HepG2 (cell line): ENCODE data around the gene TLCD5. TPM values are rescaled to one million over a fixed set of nuclear protein-coding genes. Genes with fewer than 3 reads are reported as not detected.

Experiments
- ATAC-seq: fragments of 200-7000 bp; cut with Tn5 transposase; 3 replicates; pipeline ENCODE4 v1.9.1; 2020; ENCODE audit warnings: mild to moderate bottlenecking, moderate library complexity
- BruUV-seq: library from RNA; stranded (reverse); fragments of 400-500 nt; replicated peaks from 2 replicates; lab custom pipeline; 2021; lab: Mats Ljungman, UMichigan
- CTCF ChIA-PET: fragments of 300-600 bp; formaldehyde crosslinking; extraction: SDS; loops from one replicate; lab custom pipeline; 2021; ENCODE audit warnings: low total read pairs, inconsistent platforms, low intra/inter-chr PET ratio; lab: Yijun Ruan, JAX
- POLR2A ChIA-PET: fragments of 350-600 bp; sonication (Branson Sonifier 250); formaldehyde crosslinking; loops from one replicate; lab custom pipeline; 2020; ENCODE audit warnings: antibody characterized with exemption, inconsistent platforms; lab: Yijun Ruan, JAX
- DNase-seq: peaks from one replicate; pipeline ENCODE4 v3.0.0-alpha.2; 2015; ENCODE audit warnings: low spot score
- FAIRE-seq: peaks from 3 replicates; lab custom pipeline; 2011; peaks lifted over from hg19 to GRCh38; lab: Jason Lieb, UNC
- H2AFZ ChIP-seq: one replicate; pipeline ENCODE4 v1.6.1; 2011; ENCODE audit warnings: low read length, inconsistent platforms
- H3K27ac ChIP-seq: fragments of 300-600 bp; 3 replicates; pipeline ENCODE4 v1.8.0; 2011; ENCODE audit warnings: mixed run types, mild to moderate bottlenecking, mixed read lengths, low read length, inconsistent platforms; ENCODE audit not compliant: insufficient read depth; ENCODE audit errors: extremely low read length
- H3K27me3 ChIP-seq, 2 experiments: fragments of 200-600 bp in 1 of 2; 2 replicates in 1 of 2; 3 replicates in 1 of 2; pipeline versions ENCODE4 v1.6.0 to v1.8.0; 2011; ENCODE audit warnings: low read length in 2 of 2, mild to moderate bottlenecking in 2 of 2, moderate library complexity in 2 of 2, inconsistent platforms in 1 of 2; ENCODE audit not compliant: insufficient read depth in 2 of 2, control insufficient read depth in 1 of 2
- H3K36me3 ChIP-seq, 2 experiments: fragments of 200-600 bp in 1 of 2; replicated peaks in 1 of 2; 2 replicates in 1 of 2; 3 replicates in 1 of 2; pipeline versions ENCODE4 v1.5.1 to v1.8.0; 2011; ENCODE audit warnings: low read length in 2 of 2, inconsistent platforms in 1 of 2; ENCODE audit not compliant: insufficient read depth in 2 of 2, control insufficient read depth in 1 of 2
- H3K4me1 ChIP-seq: 2 replicates; pipeline ENCODE4 v1.5.1; 2012; ENCODE audit warnings: low read length, inconsistent platforms; ENCODE audit not compliant: insufficient read depth
- H3K4me2 ChIP-seq: 2 replicates; pipeline ENCODE4 v1.6.0; 2011; ENCODE audit warnings: low read depth, low read length, inconsistent platforms
- H3K4me3 ChIP-seq, 3 experiments: fragments of 200-600 bp in 1 of 3; sonication (generic), shearing (Covaris generic) in 1 of 3; replicated peaks in 1 of 3; 2 replicates each; pipeline ENCODE4 v1.5.1; 2011 to 2016; ENCODE audit warnings: low read length in 3 of 3, inconsistent platforms in 2 of 3, low read depth in 2 of 3, mild to moderate bottlenecking in 2 of 3, control low read depth in 1 of 3, mixed read lengths in 1 of 3; ENCODE audit not compliant: insufficient read depth in 1 of 3
- H3K79me2 ChIP-seq: one replicate; pipeline ENCODE4 v1.6.1; 2011; ENCODE audit warnings: low read length, inconsistent platforms; ENCODE audit not compliant: insufficient read depth
- H3K9ac ChIP-seq: 2 replicates; pipeline ENCODE4 v1.6.0; 2011; ENCODE audit warnings: mild to moderate bottlenecking, low read depth, low read length, inconsistent platforms; ENCODE audit not compliant: insufficient read depth
- H3K9me3 ChIP-seq: 2 replicates; pipeline ENCODE4 v1.5.1; 2012; ENCODE audit warnings: mild to moderate bottlenecking, low read length
- H4K20me1 ChIP-seq: 2 replicates; pipeline ENCODE4 v1.6.0; 2011; ENCODE audit warnings: inconsistent platforms, mild to moderate bottlenecking, low read length, moderate library complexity; ENCODE audit not compliant: insufficient read depth
- CCAR2 ChIP-seq: fragments of 200-400 bp; formaldehyde crosslinking; optimal IDR thresholded peaks from 2 replicates; pipeline ENCODE3; 2018; ENCODE audit warnings: low read depth, mild to moderate bottlenecking, low read length, moderate library complexity
- EP300 ChIP-seq, 3 experiments: sonication (generic) in 1 of 3; formaldehyde crosslinking in 1 of 3; IDR thresholded peaks; 2 replicates each; pipeline versions ENCODE4 v1.5.1 to v1.6.1; 2011 to 2020; ENCODE audit warnings: low read depth in 2 of 3, low read length in 2 of 3, borderline replicate concordance in 1 of 3, improper control_type of control experiment in 1 of 3, mild to moderate bottlenecking in 1 of 3, missing genetic modification reagents in 1 of 3, moderate library complexity in 1 of 3
- MAF1 ChIP-seq: sonication (generic); formaldehyde crosslinking; IDR thresholded peaks from 2 replicates; pipeline ENCODE4 v1.5.0; 2020; ENCODE audit warnings: missing genetic modification reagents, borderline replicate concordance
- MAFK ChIP-seq, 2 experiments: IDR thresholded peaks in 1 of 2; conservative IDR thresholded peaks in 1 of 2; 2 replicates each; pipeline ENCODE4 v1.6.1; 2011; ENCODE audit warnings: improper control_type of control experiment in 2 of 2, low read length in 2 of 2
- MBNL3 ChIP-seq: fragments of 250-450 bp; sonication (Bioruptor Pico); conservative IDR thresholded peaks from 2 replicates; pipeline ENCODE4 v1.8.0; 2022; ENCODE audit warnings: mild to moderate bottlenecking, inconsistent platforms
- MZF1 ChIP-seq: sonication (generic); formaldehyde crosslinking; IDR thresholded peaks from 2 replicates; pipeline ENCODE4 v1.8.1; 2023; ENCODE audit warnings: mild to moderate bottlenecking, missing genetic modification reagents, borderline replicate concordance
- NFATC3 ChIP-seq: sonication (generic); formaldehyde crosslinking; IDR thresholded peaks from 2 replicates; pipeline ENCODE4 v1.5.1; 2020; ENCODE audit warnings: mild to moderate bottlenecking, missing genetic modification reagents
- NFRKB ChIP-seq: fragments of 450-650 bp; IDR thresholded peaks from 2 replicates; pipeline ENCODE4 v1.6.1; 2017
- REPIN1 ChIP-seq: sonication (generic); formaldehyde crosslinking; IDR thresholded peaks from 2 replicates; pipeline ENCODE4 v1.8.0; 2022; ENCODE audit warnings: missing genetic modification reagents, low read depth, mild to moderate bottlenecking, borderline replicate concordance
- SALL2 ChIP-seq: sonication (generic); formaldehyde crosslinking; IDR thresholded peaks from 2 replicates; pipeline ENCODE4 v1.8.1; 2023; ENCODE audit warnings: mild to moderate bottlenecking, missing genetic modification reagents, inconsistent platforms
- ZNF30 ChIP-seq: sonication (generic); formaldehyde crosslinking; IDR thresholded peaks from 2 replicates; pipeline ENCODE4 v1.5.0; 2020; ENCODE audit warnings: mild to moderate bottlenecking, missing genetic modification reagents
- ZNF446 ChIP-seq: sonication (generic); formaldehyde crosslinking; IDR thresholded peaks from 2 replicates; pipeline ENCODE4 v1.5.0; 2020; ENCODE audit warnings: mild to moderate bottlenecking, missing genetic modification reagents
- ZNF652 ChIP-seq: IDR thresholded peaks from 2 replicates; pipeline ENCODE4 v1.6.1; 2016; ENCODE audit warnings: low read depth, borderline replicate concordance
- WGBS: methylation state at CpG from one replicate; pipeline ENCODE4 v1.1.6; 2017; ENCODE audit warnings: low lambda C conversion rate; 5-methylcytosine and 5-hydroxymethylcytosine counted together
- in situ Hi-C: cut with HindIII; loops from 2 replicates; pipeline ENCODE4 v1.10.0; 2017; ENCODE audit warnings: low pct_unique_long_range_greater_than_20kb; ENCODE audit not compliant: extremely low pct_ligation_motif_present
- intact Hi-C: fragments of 100-400 bp; cut with micrococcal nuclease; formaldehyde crosslinking; loops from one replicate; pipeline ENCODE4 v1.10.0; 2022; ENCODE audit not compliant: unreplicated experiment
- polyA plus RNA-seq, 8 experiments: library from polyadenylated mRNA; depleted of rRNA in 3 of 8; stranded (reverse) in 7 of 8; unstranded in 1 of 8; fragments of >200 nt; fragmentation: Illumina TruSeq in 4 of 8; extraction: Trizol in 4 of 8; gene quantifications; 2 replicates each; pipeline versions ENCODE4 v1.2.1 to v1.2.3, GENCODE V29; 2011 to 2016; ENCODE audit warnings: low read depth in 4 of 8, missing spikeins in 1 of 8, mixed read lengths in 1 of 8; ENCODE audit not compliant: insufficient read depth in 1 of 8
- total RNA-seq, 5 experiments: library from RNA; depleted of rRNA; stranded (reverse); fragments of >200 nt; fragmentation: Illumina TruSeq; extraction: Trizol; gene quantifications; 2 replicates each; pipeline ENCODE4 v1.2.3, GENCODE V29; 2016; ENCODE audit warnings: low read depth in 1 of 5
- TF ChIP-seq, protein P1 (sequence below): sonication (generic); formaldehyde crosslinking; IDR thresholded peaks from 2 replicates; pipeline ENCODE4 v1.8.0; 2022; ENCODE audit warnings: missing genetic modification reagents, mild to moderate bottlenecking, inconsistent platforms, borderline replicate concordance
- TF ChIP-seq, protein P2 (sequence below): sonication (generic); formaldehyde crosslinking; IDR thresholded peaks from 2 replicates; pipeline ENCODE4 v1.4.0; 2020; ENCODE audit warnings: missing genetic modification reagents, borderline replicate concordance
- TF ChIP-seq, protein P3 (sequence below): sonication (generic); formaldehyde crosslinking; IDR thresholded peaks from 2 replicates; pipeline ENCODE4 v1.5.0; 2020; ENCODE audit warnings: missing genetic modification reagents, mild to moderate bottlenecking, borderline replicate concordance

TLCD5 gene
- total and polyA plus RNA-seq, 2 of the 13 experiments (the other 11 are each of a cell fraction or from before 2014, with no cell fraction given) = 6.1 to 7.6 TPM

DNA sequence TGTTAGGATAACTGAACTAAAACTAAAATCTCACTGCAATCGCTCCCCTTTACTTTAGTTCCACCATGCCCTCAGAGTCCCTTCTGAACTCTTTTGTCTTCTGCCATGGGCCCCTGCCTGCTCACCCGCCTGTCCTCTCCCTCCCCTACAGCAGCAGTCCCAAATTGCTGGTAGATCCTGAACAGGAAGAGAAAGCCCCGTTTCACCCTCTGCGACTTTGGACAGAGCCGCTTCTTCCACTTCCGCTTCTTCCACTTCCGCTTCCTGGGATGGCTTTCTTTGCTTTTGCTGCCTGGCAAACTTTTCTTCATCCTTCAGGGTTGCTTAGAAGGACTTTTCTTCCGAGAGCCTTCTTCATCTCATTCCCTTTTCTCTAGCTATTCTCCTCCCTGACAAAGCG is 35.7 kb upstream of the TLCD5 start (continued):
- no peak for TF ChIP-seq ZNF30

DNA sequence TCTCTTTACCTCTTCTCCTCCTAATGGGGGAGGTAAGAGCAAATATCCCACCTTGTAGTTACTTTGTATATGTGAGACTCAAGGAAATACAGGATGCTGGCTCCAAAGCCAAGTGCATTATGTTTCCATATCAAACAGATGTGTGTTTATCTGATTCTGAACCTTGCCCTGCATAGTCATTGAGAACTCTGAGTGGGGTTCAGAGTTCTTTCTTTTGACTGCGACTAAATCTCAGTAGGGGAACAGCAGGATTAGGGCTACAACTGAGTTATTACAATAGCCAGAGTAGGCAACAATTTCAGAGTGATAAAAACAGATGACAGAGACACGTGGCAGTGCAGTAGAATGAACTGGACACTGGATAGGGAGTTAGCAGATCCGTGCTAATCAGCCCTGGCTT is 34.1 kb upstream of the TLCD5 start:
- Histone ChIP-seq H2AFZ (no peak overlapping the region), H3K9me3 (no peaks in the 10 kb centered on the region), H3K4me1 (peaks cover 8% of the 10 kb centered on the region), H3K36me3 (no peaks in the 10 kb centered on the region), H3K4me3 (no peak overlapping the region), H3K79me2 (no peaks in the 10 kb centered on the region), H3K27me3 (peaks cover 3 to 32% of the 10 kb centered on the region in 2 experiments; a peak in 4 of 5 replicates), H3K9ac (no peak overlapping the region), H3K4me2 (no peak overlapping the region), H3K27ac (no peak overlapping the region), H4K20me1 (no peaks in the 10 kb centered on the region)
- no TSS peak for BruUV-seq
- DNase-seq (no peak), FAIRE-seq (no peak), ATAC-seq (no peak)
- WGBS = 0% methylated on average over 3 of the region's 3 CpGs
- intact Hi-C loops = no loop called here
- in situ Hi-C loops = no loop called here
- POLR2A ChIA-PET = no interaction called here
- CTCF ChIA-PET = no interaction called here
- no peak for TF ChIP-seq EP300 (IDR thresholded peaks at IDR 0.05; ENCODE audit: low read depth in 2 of 2, low read length in 2 of 2)
- TF ChIP-seq EP300 (CRISPR knock-in tag; IDR thresholded peaks at IDR 0.05; ENCODE audit: borderline replicate concordance) = no peak
- TF ChIP-seq REPIN1 (CRISPR knock-in tag) = no peak
- TF ChIP-seq MBNL3 (CRISPR knock-in tag) = no peak
- no peak for TF ChIP-seq CCAR2
- TF ChIP-seq MAF1 (CRISPR knock-in tag) = no peak
- TF ChIP-seq NFRKB = no peak
- no peak for TF ChIP-seq ZNF446 (CRISPR knock-in tag)
- TF ChIP-seq, protein P1, sequence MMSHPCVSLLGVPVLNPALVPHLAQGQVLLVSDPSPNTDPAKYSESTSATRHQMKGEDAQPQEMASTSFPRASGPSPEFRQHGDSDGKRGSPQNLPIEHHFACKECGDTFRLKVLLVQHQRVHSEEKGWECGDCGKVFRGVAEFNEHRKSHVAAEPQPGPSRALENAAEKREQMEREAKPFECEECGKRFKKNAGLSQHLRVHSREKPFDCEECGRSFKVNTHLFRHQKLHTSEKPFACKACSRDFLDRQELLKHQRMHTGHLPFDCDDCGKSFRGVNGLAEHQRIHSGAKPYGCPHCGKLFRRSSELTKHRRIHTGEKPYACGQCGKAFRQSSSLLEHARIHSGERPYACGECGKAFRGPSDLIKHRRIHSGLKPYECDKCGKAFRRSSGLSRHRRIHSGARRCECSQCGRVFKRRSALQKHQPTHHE = no peak
- TF ChIP-seq, protein P2, sequence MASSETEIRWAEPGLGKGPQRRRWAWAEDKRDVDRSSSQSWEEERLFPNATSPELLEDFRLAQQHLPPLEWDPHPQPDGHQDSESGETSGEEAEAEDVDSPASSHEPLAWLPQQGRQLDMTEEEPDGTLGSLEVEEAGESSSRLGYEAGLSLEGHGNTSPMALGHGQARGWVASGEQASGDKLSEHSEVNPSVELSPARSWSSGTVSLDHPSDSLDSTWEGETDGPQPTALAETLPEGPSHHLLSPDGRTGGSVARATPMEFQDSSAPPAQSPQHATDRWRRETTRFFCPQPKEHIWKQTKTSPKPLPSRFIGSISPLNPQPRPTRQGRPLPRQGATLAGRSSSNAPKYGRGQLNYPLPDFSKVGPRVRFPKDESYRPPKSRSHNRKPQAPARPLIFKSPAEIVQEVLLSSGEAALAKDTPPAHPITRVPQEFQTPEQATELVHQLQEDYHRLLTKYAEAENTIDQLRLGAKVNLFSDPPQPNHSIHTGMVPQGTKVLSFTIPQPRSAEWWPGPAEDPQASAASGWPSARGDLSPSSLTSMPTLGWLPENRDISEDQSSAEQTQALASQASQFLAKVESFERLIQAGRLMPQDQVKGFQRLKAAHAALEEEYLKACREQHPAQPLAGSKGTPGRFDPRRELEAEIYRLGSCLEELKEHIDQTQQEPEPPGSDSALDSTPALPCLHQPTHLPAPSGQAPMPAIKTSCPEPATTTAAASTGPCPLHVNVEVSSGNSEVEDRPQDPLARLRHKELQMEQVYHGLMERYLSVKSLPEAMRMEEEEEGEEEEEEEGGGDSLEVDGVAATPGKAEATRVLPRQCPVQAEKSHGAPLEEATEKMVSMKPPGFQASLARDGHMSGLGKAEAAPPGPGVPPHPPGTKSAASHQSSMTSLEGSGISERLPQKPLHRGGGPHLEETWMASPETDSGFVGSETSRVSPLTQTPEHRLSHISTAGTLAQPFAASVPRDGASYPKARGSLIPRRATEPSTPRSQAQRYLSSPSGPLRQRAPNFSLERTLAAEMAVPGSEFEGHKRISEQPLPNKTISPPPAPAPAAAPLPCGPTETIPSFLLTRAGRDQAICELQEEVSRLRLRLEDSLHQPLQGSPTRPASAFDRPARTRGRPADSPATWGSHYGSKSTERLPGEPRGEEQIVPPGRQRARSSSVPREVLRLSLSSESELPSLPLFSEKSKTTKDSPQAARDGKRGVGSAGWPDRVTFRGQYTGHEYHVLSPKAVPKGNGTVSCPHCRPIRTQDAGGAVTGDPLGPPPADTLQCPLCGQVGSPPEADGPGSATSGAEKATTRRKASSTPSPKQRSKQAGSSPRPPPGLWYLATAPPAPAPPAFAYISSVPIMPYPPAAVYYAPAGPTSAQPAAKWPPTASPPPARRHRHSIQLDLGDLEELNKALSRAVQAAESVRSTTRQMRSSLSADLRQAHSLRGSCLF = no peak
- TF ChIP-seq ZNF652 (CRISPR knock-in tag) = no peak
- TF ChIP-seq NFATC3 (CRISPR knock-in tag) = no peak
- TF ChIP-seq MZF1 (CRISPR knock-in tag) = no peak
- TF ChIP-seq, protein P3, sequence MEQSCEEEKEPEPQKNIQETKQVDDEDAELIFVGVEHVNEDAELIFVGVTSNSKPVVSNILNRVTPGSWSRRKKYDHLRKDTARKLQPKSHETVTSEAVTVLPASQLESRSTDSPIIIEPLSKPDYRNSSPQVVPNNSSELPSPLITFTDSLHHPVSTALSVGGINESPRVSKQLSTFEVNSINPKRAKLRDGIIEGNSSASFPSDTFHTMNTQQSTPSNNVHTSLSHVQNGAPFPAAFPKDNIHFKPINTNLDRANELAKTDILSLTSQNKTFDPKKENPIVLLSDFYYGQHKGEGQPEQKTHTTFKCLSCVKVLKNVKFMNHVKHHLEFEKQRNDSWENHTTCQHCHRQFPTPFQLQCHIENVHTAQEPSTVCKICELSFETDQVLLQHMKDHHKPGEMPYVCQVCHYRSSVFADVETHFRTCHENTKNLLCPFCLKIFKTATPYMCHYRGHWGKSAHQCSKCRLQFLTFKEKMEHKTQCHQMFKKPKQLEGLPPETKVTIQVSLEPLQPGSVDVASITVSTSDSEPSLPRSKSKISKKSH (CRISPR knock-in tag) = no peak
- no peak for TF ChIP-seq SALL2
- TF ChIP-seq MAFK (conservative IDR thresholded peaks at IDR 0.05 in 1 of 2, IDR thresholded peaks at IDR 0.05 in 1 of 2; ENCODE audit: low read length in 2 of 2) = no peak
